Epithelial cell of esophagus (primary cell): ENCODE data around the gene ANK3.

Source experiments
- DNase-seq: peaks from one replicate; pipeline ENCODE4 v3.0.0; 2010; ENCODE audit warnings: low read depth
- H3K4me3 ChIP-seq: 2 replicates; pipeline ENCODE4 v1.5.1; 2011; ENCODE audit warnings: mild to moderate bottlenecking, low read length, control low read depth
- CTCF ChIP-seq: IDR thresholded peaks from 2 replicates; pipeline ENCODE4 v1.5.1; 2011; ENCODE audit warnings: low read depth, mild to moderate bottlenecking, low read length, control low read depth, inconsistent platforms; ENCODE audit not compliant: insufficient read depth; ENCODE audit errors: missing control alignments

ANK3 gene

GRCh38 chr10:60363187-60363586 lies 26.5 kb downstream of the ANK3 start:
- H3K4me3 ChIP-seq, result no peak overlapping the region
- no peak for TF ChIP-seq CTCF
- DNase-seq, result no peak

- no peak for DNase-seq
- no peak for TF ChIP-seq CTCF
- no peak overlapping the region for H3K4me3 ChIP-seq
These were observed 27.2 kb downstream of the ANK3 start for GRCh38 chr10:60362461-60362860.

GRCh38 chr10:60359066-60359465 lies 30.6 kb downstream of the ANK3 start:
- no peak overlapping the region for H3K4me3 ChIP-seq
- no peak for TF ChIP-seq CTCF
- no peak for DNase-seq

GRCh38 chr10:60358282-60358681 lies 31.4 kb downstream of the ANK3 start:
- TF ChIP-seq CTCF, result no peak
- peak; percentile 23 for DNase-seq
- no peak overlapping the region for H3K4me3 ChIP-seq

DNA sequence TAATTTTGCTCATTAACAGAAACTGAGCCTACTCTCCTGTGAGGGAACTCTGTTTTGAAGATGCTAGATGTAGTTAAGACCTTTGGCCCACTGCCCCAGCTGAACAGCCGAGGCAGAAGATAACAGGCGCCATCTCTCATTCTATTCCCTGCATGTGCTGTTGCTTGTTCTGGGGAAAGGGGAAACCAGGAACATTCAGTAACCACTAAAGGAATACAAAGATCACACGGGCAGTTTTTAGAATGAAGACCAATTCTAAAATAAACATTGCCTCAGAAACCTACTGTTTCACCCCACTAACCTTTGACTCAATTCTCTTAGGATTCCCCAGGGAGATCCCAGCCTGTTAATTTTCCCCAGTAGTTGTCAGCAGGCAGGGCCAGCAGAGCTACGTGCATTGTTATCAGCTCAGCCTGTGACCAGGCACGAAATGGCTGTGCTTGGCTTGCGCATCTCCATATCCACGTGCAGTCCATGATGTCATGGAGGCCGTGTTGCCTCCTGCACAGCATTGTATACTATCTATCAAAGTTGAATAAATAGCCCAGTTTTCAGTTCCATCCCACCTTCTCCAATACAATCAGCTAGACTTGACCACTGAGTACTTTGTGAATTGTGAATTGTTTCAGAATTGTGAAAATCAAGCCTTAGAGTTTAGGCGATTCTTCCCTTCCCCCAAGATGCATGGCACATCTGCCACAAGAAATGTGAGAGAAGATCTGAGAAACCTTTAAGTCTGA lies 36.0 kb downstream of the ANK3 start:
- DNase-seq, result no peak
- no peak overlapping the region for H3K4me3 ChIP-seq
- no peak for TF ChIP-seq CTCF

- no peak for DNase-seq
- no peak overlapping the region for H3K4me3 ChIP-seq
These were observed 37.6 kb downstream of the ANK3 start for GRCh38 chr10:60352105-60352504.

More at GRCh38 chr10:60352105-60352504, 37.6 kb downstream of the ANK3 start:
- no peak for TF ChIP-seq CTCF
